Liver (tissue), 9 donors: Measurements from ENCODE around the gene DACH1. TPM values are rescaled to one million over a fixed set of nuclear protein-coding genes. Genes with fewer than 3 reads are reported as not detected.

Experiments used
- DNase-seq: peaks from one replicate; pipeline ENCODE4 v3.0.0-alpha.2; 2017; ENCODE audit warnings: low spot score
- H3K27ac ChIP-seq, 2 donors: one replicate each; pipeline ENCODE4 v1.7.0; 2013; ENCODE audit warnings: inconsistent platforms in 2 of 2, low read length in 2 of 2, control low read depth in 1 of 2, low read depth in 1 of 2, mild to moderate bottlenecking in 1 of 2
- H3K27me3 ChIP-seq, 4 donors: one replicate each; pipeline versions ENCODE4 v1.6.1 to v1.7.0; 2013; ENCODE audit warnings: low read length in 3 of 4, inconsistent platforms in 1 of 4, mild to moderate bottlenecking in 1 of 4, moderate library complexity in 1 of 4; ENCODE audit not compliant: control insufficient read depth in 4 of 4, insufficient read depth in 4 of 4
- H3K36me3 ChIP-seq, 4 donors: one replicate each; pipeline versions ENCODE4 v1.6.1 to v1.7.0; 2013; ENCODE audit warnings: low read length in 3 of 4, mild to moderate bottlenecking in 3 of 4, low read depth in 1 of 4, moderate library complexity in 1 of 4; ENCODE audit not compliant: control insufficient read depth in 4 of 4, insufficient read depth in 3 of 4
- H3K4me1 ChIP-seq, 4 donors: one replicate each; pipeline versions ENCODE4 v1.6.1 to v1.7.0; 2013; ENCODE audit warnings: low read length in 3 of 4, mild to moderate bottlenecking in 3 of 4, moderate library complexity in 1 of 4; ENCODE audit not compliant: control insufficient read depth in 4 of 4, insufficient read depth in 4 of 4
- H3K4me3 ChIP-seq, 3 donors: one replicate each; pipeline versions ENCODE4 v1.6.1 to v1.7.0; 2013; ENCODE audit warnings: low read length in 3 of 3, control low read depth in 1 of 3, low read depth in 1 of 3, mild to moderate bottlenecking in 1 of 3
- H3K9ac ChIP-seq, 2 donors: one replicate each; pipeline ENCODE4 v1.7.0; 2013; ENCODE audit warnings: low read length in 2 of 2, mild to moderate bottlenecking in 2 of 2, moderate library complexity in 2 of 2, control low read depth in 1 of 2, low read depth in 1 of 2
- H3K9me3 ChIP-seq, 4 donors: one replicate each; pipeline versions ENCODE4 v1.6.1 to v1.7.0; 2013; ENCODE audit warnings: low read length in 3 of 4; ENCODE audit not compliant: control insufficient read depth in 4 of 4
- EGR1 ChIP-seq, 2 donors: IDR thresholded peaks; 2 replicates each; pipeline ENCODE4 v1.6.1; 2016 to 2018; ENCODE audit warnings: antibody characterized with exemption in 2 of 2, low read depth in 2 of 2
- FOXA1 ChIP-seq: IDR thresholded peaks from 2 replicates; pipeline ENCODE4 v1.6.1; 2016; ENCODE audit warnings: antibody characterized with exemption
- FOXA2 ChIP-seq: IDR thresholded peaks from 2 replicates; pipeline ENCODE4 v1.6.1; 2016; ENCODE audit warnings: antibody characterized with exemption
- GABPA ChIP-seq, 2 donors: IDR thresholded peaks in 1 of 2; conservative IDR thresholded peaks in 1 of 2; 2 replicates each; pipeline ENCODE4 v1.6.1; 2016; ENCODE audit warnings: antibody characterized with exemption in 2 of 2, mild to moderate bottlenecking in 1 of 2, moderate library complexity in 1 of 2
- HNF4A ChIP-seq, 2 donors: conservative IDR thresholded peaks; 2 replicates each; pipeline ENCODE4 v1.6.1; 2016; ENCODE audit warnings: antibody characterized with exemption in 2 of 2, mild to moderate bottlenecking in 2 of 2
- HNF4G ChIP-seq: IDR thresholded peaks from 2 replicates; pipeline ENCODE4 v1.6.1; 2016; ENCODE audit warnings: antibody characterized with exemption
- JUND ChIP-seq, 2 donors: IDR thresholded peaks; 2 replicates each; pipeline ENCODE4 v1.6.1; 2016; ENCODE audit warnings: antibody characterized with exemption in 2 of 2
- NR2F2 ChIP-seq: IDR thresholded peaks from 2 replicates; pipeline ENCODE4 v1.6.1; 2016; ENCODE audit warnings: antibody characterized with exemption
- RAD21 ChIP-seq, 2 donors: IDR thresholded peaks; 2 replicates each; pipeline ENCODE4 v1.6.1; 2016; ENCODE audit warnings: antibody characterized with exemption in 2 of 2, mild to moderate bottlenecking in 2 of 2
- RXRA ChIP-seq, 2 donors: IDR thresholded peaks; 2 replicates each; pipeline ENCODE4 v1.6.1; 2017 to 2018; ENCODE audit warnings: antibody characterized with exemption in 2 of 2, mild to moderate bottlenecking in 1 of 2
- SP1 ChIP-seq: IDR thresholded peaks from 2 replicates; pipeline ENCODE4 v1.6.1; 2018; ENCODE audit warnings: antibody characterized with exemption, mild to moderate bottlenecking
- TAF1 ChIP-seq: conservative IDR thresholded peaks from 2 replicates; pipeline ENCODE4 v1.6.1; 2016; ENCODE audit warnings: antibody characterized with exemption, mild to moderate bottlenecking
- YY1 ChIP-seq: IDR thresholded peaks from 2 replicates; pipeline ENCODE4 v1.6.1; 2016; ENCODE audit warnings: antibody characterized with exemption, mild to moderate bottlenecking
- WGBS: extraction: QIAGEN DNeasy Blood & Tissue Kit; methylation state at CpG from one replicate; pipeline ENCODE4 v1.1.7; 2013; 5-methylcytosine and 5-hydroxymethylcytosine counted together
- polyA plus RNA-seq, 2 donors: library from polyadenylated mRNA; stranded (reverse) in 1 of 2; unstranded in 1 of 2; fragments of 200-250 nt in 1 of 2; fragments of >200 nt in 1 of 2; fragmentation: Nextera tagmentation in 1 of 2; extraction: Ambion mirVana in 1 of 2; gene quantifications; one replicate each; pipeline versions ENCODE4 v1.2.1 to v1.2.3, GENCODE V29; 2013 to 2015
- total RNA-seq, 2 donors: library from RNA; depleted of rRNA; stranded (reverse); fragments of >200 nt; gene quantifications; one replicate each; pipeline ENCODE4 v1.2.3, GENCODE V29; 2014
- TF ChIP-seq, protein P1 (sequence below): fragments of 150-350 bp; IDR thresholded peaks from 2 replicates; pipeline ENCODE4 v1.5.1; 2017; ENCODE audit warnings: improper control_type of control experiment, low read depth, low read length; ENCODE audit not compliant: missing input control
- TF ChIP-seq, protein P2 (sequence below): IDR thresholded peaks from 2 replicates; pipeline ENCODE4 v1.6.1; 2016; ENCODE audit warnings: antibody characterized with exemption, mild to moderate bottlenecking
- TF ChIP-seq, protein P3 (sequence below): IDR thresholded peaks from 2 replicates; pipeline ENCODE4 v1.6.1; 2016; ENCODE audit warnings: antibody characterized with exemption
- TF ChIP-seq, protein P4 (sequence below): IDR thresholded peaks from 2 replicates; pipeline ENCODE4 v1.6.1; 2016; ENCODE audit warnings: antibody characterized with exemption
- TF ChIP-seq, protein P5 (sequence below): IDR thresholded peaks from 2 replicates; pipeline ENCODE4 v1.6.1; 2016; ENCODE audit warnings: antibody characterized with exemption
- donor health status: healthy.
- donor health status: healthy.
- donor health status: healthy.
- donor health status: healthy.
- donor health status: healthy.

The DACH1 gene
- total and polyA plus RNA-seq, 4 donors = 0.28 to 1.9 (median 0.77) TPM

DNA sequence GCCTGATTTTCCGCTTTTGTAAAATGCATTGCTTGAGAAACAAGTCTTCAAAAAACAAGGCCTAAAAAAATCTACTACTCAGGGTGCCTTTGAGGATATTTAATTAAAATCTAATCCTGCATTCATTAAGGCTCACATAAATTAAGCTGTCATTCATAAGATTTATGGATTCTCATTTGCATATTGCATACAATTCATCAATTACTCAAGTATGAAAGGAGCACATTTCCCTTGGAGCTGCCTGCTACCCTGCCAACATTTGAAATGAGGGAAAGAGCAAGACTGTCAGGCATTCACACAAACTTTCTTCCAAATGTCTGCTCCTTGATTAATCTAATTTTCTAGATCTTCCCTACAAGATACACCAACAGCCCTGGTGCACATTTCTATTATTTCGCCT, 140.0 kb downstream of the DACH1 start (continued):
- TF ChIP-seq EGR1 (IDR thresholded peaks at IDR 0.05; ENCODE audit: low read depth in 2 of 2) (no peak), HNF4G (no peak), HNF4A (conservative IDR thresholded peaks at IDR 0.05) (no peak), SP1 (no peak), FOXA1 (no peak)

DNA sequence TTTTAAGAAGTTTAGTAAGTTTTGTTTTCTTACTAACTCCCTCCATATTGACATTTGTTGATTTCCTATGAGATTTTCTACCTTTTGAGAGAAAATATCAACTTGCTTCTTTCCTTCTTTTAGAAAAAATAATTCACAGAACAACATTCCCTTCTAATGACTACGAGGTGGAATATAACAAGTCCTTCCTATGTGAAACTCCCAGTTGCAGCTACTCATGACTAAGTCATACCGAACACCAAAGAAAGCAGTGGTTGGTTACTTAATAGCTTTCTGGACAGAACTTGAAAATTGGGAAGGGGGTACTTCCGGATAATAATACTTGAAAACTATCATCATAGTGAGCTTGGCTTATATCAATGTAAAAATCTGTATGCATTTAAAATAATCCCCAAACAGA, 144.8 kb downstream of the DACH1 start:
- no peak overlapping the region for H3K4me3 ChIP-seq
- H3K9ac ChIP-seq = no peak overlapping the region
- H3K27me3 ChIP-seq = no peaks in the 10 kb centered on the region
- WGBS = 84% methylated on average over 3 of the region's 3 CpGs
- no peaks in the 10 kb centered on the region for H3K4me1 ChIP-seq
- DNase-seq = no peak
- no peak for TF ChIP-seq HNF4G
- no peak for TF ChIP-seq JUND (IDR thresholded peaks at IDR 0.05)
- no peak for TF ChIP-seq FOXA2
- TF ChIP-seq, protein P1, sequence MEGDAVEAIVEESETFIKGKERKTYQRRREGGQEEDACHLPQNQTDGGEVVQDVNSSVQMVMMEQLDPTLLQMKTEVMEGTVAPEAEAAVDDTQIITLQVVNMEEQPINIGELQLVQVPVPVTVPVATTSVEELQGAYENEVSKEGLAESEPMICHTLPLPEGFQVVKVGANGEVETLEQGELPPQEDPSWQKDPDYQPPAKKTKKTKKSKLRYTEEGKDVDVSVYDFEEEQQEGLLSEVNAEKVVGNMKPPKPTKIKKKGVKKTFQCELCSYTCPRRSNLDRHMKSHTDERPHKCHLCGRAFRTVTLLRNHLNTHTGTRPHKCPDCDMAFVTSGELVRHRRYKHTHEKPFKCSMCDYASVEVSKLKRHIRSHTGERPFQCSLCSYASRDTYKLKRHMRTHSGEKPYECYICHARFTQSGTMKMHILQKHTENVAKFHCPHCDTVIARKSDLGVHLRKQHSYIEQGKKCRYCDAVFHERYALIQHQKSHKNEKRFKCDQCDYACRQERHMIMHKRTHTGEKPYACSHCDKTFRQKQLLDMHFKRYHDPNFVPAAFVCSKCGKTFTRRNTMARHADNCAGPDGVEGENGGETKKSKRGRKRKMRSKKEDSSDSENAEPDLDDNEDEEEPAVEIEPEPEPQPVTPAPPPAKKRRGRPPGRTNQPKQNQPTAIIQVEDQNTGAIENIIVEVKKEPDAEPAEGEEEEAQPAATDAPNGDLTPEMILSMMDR = no peak
- TF ChIP-seq FOXA1 = no peak
- TF ChIP-seq YY1 = no peak
- no peak for TF ChIP-seq HNF4A (conservative IDR thresholded peaks at IDR 0.05)
- TF ChIP-seq, protein P2, sequence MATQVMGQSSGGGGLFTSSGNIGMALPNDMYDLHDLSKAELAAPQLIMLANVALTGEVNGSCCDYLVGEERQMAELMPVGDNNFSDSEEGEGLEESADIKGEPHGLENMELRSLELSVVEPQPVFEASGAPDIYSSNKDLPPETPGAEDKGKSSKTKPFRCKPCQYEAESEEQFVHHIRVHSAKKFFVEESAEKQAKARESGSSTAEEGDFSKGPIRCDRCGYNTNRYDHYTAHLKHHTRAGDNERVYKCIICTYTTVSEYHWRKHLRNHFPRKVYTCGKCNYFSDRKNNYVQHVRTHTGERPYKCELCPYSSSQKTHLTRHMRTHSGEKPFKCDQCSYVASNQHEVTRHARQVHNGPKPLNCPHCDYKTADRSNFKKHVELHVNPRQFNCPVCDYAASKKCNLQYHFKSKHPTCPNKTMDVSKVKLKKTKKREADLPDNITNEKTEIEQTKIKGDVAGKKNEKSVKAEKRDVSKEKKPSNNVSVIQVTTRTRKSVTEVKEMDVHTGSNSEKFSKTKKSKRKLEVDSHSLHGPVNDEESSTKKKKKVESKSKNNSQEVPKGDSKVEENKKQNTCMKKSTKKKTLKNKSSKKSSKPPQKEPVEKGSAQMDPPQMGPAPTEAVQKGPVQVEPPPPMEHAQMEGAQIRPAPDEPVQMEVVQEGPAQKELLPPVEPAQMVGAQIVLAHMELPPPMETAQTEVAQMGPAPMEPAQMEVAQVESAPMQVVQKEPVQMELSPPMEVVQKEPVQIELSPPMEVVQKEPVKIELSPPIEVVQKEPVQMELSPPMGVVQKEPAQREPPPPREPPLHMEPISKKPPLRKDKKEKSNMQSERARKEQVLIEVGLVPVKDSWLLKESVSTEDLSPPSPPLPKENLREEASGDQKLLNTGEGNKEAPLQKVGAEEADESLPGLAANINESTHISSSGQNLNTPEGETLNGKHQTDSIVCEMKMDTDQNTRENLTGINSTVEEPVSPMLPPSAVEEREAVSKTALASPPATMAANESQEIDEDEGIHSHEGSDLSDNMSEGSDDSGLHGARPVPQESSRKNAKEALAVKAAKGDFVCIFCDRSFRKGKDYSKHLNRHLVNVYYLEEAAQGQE = no peak
- TF ChIP-seq NR2F2 = no peak
- TF ChIP-seq, protein P3, sequence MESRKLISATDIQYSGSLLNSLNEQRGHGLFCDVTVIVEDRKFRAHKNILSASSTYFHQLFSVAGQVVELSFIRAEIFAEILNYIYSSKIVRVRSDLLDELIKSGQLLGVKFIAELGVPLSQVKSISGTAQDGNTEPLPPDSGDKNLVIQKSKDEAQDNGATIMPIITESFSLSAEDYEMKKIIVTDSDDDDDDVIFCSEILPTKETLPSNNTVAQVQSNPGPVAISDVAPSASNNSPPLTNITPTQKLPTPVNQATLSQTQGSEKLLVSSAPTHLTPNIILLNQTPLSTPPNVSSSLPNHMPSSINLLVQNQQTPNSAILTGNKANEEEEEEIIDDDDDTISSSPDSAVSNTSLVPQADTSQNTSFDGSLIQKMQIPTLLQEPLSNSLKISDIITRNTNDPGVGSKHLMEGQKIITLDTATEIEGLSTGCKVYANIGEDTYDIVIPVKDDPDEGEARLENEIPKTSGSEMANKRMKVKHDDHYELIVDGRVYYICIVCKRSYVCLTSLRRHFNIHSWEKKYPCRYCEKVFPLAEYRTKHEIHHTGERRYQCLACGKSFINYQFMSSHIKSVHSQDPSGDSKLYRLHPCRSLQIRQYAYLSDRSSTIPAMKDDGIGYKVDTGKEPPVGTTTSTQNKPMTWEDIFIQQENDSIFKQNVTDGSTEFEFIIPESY = no peak
- TF ChIP-seq RXRA (IDR thresholded peaks at IDR 0.05) = no peak
- TF ChIP-seq, protein P4, sequence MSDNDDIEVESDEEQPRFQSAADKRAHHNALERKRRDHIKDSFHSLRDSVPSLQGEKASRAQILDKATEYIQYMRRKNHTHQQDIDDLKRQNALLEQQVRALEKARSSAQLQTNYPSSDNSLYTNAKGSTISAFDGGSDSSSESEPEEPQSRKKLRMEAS = no peak
- TF ChIP-seq SP1 = no peak
- TF ChIP-seq, protein P5, sequence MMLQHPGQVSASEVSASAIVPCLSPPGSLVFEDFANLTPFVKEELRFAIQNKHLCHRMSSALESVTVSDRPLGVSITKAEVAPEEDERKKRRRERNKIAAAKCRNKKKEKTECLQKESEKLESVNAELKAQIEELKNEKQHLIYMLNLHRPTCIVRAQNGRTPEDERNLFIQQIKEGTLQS = no peak
- TF ChIP-seq TAF1 = no peak
- no peak for TF ChIP-seq RAD21 (IDR thresholded peaks at IDR 0.05)
- no peak for TF ChIP-seq GABPA (IDR thresholded peaks at IDR 0.05 in 1 of 2, conservative IDR thresholded peaks at IDR 0.05 in 1 of 2)
- no peak for TF ChIP-seq EGR1 (IDR thresholded peaks at IDR 0.05; ENCODE audit: low read depth in 2 of 2)
- no peak overlapping the region for H3K27ac ChIP-seq
- H3K9me3 ChIP-seq = no peaks in the 10 kb centered on the region
- H3K36me3 ChIP-seq = no peaks in the 10 kb centered on the region
